ENCODE data around the gene BBS5.

The BBS5 gene

DNA sequence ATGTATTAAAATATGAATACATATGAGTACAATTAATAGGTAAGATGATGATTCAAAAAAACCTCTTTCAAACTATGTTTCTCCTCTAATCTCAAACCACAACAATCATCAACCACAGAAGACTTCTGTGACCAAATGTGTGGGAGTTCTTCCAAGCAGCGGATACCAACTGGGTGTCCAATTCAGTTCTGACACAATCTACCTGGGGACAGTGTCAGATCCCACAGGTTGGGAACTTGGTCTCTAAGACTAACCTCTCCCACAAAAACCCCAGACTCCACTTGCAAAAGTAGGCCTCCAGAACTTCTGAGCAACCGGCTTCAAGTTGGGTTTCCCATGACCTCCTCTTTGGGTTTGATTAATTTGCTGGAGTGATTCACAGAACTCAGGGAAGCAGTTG is 67.5 kb downstream of the BBS5 start:
- no peak for DNase-seq (ENCODE audit: low read depth in 2 of 2)
